HG03460 (cell line): Measurements from ENCODE around the gene CPA4.
A peak's percentile ranks its signal among the peaks of the same experiment; 100 is the strongest.

Experiments used
- ATAC-seq: cut with Tn5 transposase; IDR thresholded peaks from one replicate; pipeline ENCODE4 v1.9.1; 2021; ENCODE audit not compliant: unreplicated experiment

CPA4 gene

GRCh38 chr7:130274983-130275591 lies 17.9 kb upstream of the CPA4 start:
- no peak for ATAC-seq

- no peak for ATAC-seq
These were observed 17.1 kb upstream of the CPA4 start for GRCh38 chr7:130275826-130276297.

- no peak for ATAC-seq
These were observed 15.9 kb upstream of the CPA4 start for GRCh38 chr7:130276796-130277762.

- no peak for ATAC-seq
These were observed 15.0 kb upstream of the CPA4 start for GRCh38 chr7:130277763-130278643.

GRCh38 chr7:130278860-130279259 lies 14.1 kb upstream of the CPA4 start:
- ATAC-seq, result no peak

- no peak for ATAC-seq
These were observed 13.7 kb upstream of the CPA4 start for GRCh38 chr7:130279286-130279685.

GRCh38 chr7:130279906-130280305 lies 13.1 kb upstream of the CPA4 start:
- ATAC-seq, result no peak

- ATAC-seq, result no peak
These were observed 11.7 kb upstream of the CPA4 start for GRCh38 chr7:130281260-130281659.

GRCh38 chr7:130286881-130287280 lies 6.1 kb upstream of the CPA4 start:
- ATAC-seq, result no peak

GRCh38 chr7:130288168-130288567 lies 4.8 kb upstream of the CPA4 start:
- no peak for ATAC-seq

GRCh38 chr7:130288829-130289228 lies 4.1 kb upstream of the CPA4 start:
- no peak for ATAC-seq

- ATAC-seq, result no peak
These were observed 3.5 kb upstream of the CPA4 start for GRCh38 chr7:130289478-130289877.

- no peak for ATAC-seq
These were observed 2.2 kb upstream of the CPA4 start for GRCh38 chr7:130290745-130291144.

GRCh38 chr7:130293521-130293920 lies 560 bp downstream of the CPA4 start:
- ATAC-seq, result peak; percentile 79

- ATAC-seq, result no peak
These were observed 1.4 kb downstream of the CPA4 start for GRCh38 chr7:130294314-130294713.

GRCh38 chr7:130296221-130296951 lies 3.4 kb downstream of the CPA4 start:
- ATAC-seq, result no peak

GRCh38 chr7:130297628-130298543 lies 4.9 kb downstream of the CPA4 start:
- ATAC-seq, result no peak

GRCh38 chr7:130298544-130299326 lies 5.8 kb downstream of the CPA4 start:
- ATAC-seq, result no peak

GRCh38 chr7:130299866-130300265 lies 6.9 kb downstream of the CPA4 start:
- no peak for ATAC-seq
